HL-60 (cell line): ENCODE data around the gene TKTL1.

Experiments
- DNase-seq, 2 experiments: peaks; one replicate each; pipeline ENCODE4 v3.0.0-alpha.2; 2010 to 2020; ENCODE audit warnings: low read depth in 1 of 2, low spot score in 1 of 2
- H3K27ac ChIP-seq: fragments of 250-450 bp; sonication (Bioruptor Pico); replicated peaks from 2 replicates; pipeline ENCODE4 v1.5.1; 2020; ENCODE audit warnings: mild to moderate bottlenecking, moderate library complexity
- H3K27me3 ChIP-seq: fragments of 250-450 bp; sonication (Bioruptor Pico); 2 replicates; pipeline ENCODE4 v1.5.1; 2021; ENCODE audit warnings: mild to moderate bottlenecking, moderate library complexity; ENCODE audit not compliant: insufficient read depth, poor library complexity, severe bottlenecking
- H3K4me3 ChIP-seq: replicated peaks from 2 replicates; pipeline ENCODE4 v1.5.1; 2011; ENCODE audit warnings: mild to moderate bottlenecking, control low read depth, low read length; ENCODE audit not compliant: insufficient read depth
- CTCF ChIP-seq: IDR thresholded peaks from one replicate; pipeline ENCODE4 v1.5.1; 2011; ENCODE audit warnings: low read length, control low read depth, inconsistent platforms; ENCODE audit not compliant: insufficient read depth
- GABPA ChIP-seq: IDR thresholded peaks from 2 replicates; pipeline ENCODE4 v1.6.1; 2012; ENCODE audit warnings: low read depth
- POLR2AphosphoS5 ChIP-seq: IDR thresholded peaks from 2 replicates; pipeline ENCODE4 v1.6.1; 2012; ENCODE audit warnings: low read depth
- REST ChIP-seq: IDR thresholded peaks from 2 replicates; pipeline ENCODE4 v1.6.1; 2012; ENCODE audit warnings: low read depth; ENCODE audit not compliant: insufficient replicate concordance
- SPI1 ChIP-seq: IDR thresholded peaks from 2 replicates; pipeline ENCODE4 v1.6.1; 2012; ENCODE audit warnings: low read depth, mild to moderate bottlenecking, borderline replicate concordance

Gene TKTL1

DNA sequence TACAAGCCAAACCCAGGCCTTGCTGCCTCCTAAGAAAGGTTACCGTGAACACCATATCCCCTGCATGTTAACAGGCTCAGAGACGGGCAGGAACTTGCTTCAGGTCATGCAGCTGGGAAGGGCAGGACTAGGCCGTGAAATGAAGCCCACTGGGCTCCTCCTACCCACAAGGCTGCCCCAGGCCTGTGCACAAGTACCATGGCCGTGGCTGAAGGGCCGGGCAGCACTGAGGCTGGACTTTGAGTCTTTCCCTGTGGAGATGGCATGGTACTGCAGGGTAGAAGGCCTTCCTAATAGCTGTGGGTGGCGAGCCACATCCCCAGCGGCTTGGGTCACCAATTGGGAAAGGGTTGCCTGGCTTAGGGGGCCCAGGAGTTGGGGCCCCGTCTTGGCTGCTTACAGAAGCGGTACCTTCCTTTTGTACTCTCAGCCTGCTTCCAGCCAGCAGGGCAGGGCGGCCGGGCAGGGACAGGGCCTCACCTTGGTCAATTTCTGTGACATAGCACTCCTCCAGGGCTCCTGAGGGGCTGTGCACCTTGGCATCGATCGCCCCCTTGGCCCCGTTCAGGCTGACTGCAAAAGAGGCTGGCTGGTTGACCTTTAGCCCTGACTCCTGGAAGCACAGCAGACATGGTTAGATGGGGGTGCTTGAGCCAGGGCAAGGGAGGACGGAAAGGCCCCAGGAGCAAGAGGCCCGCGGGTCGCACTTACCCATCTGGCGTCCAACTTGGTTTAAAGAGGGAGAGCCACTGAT is 55.0 kb downstream of the TKTL1 start:
- Histone ChIP-seq H3K27ac (no peak overlapping the region), H3K27me3 (no peaks in the 10 kb centered on the region), H3K4me3 (no peak overlapping the region)
- peak in 1 of 2 experiments; percentile 18 for DNase-seq
- TF ChIP-seq CTCF (no peak), SPI1 (no peak), POLR2AphosphoS5 (peak; percentile 15; the same call in 1 of the 2 replicates), REST (no peak), GABPA (no peak)

DNA sequence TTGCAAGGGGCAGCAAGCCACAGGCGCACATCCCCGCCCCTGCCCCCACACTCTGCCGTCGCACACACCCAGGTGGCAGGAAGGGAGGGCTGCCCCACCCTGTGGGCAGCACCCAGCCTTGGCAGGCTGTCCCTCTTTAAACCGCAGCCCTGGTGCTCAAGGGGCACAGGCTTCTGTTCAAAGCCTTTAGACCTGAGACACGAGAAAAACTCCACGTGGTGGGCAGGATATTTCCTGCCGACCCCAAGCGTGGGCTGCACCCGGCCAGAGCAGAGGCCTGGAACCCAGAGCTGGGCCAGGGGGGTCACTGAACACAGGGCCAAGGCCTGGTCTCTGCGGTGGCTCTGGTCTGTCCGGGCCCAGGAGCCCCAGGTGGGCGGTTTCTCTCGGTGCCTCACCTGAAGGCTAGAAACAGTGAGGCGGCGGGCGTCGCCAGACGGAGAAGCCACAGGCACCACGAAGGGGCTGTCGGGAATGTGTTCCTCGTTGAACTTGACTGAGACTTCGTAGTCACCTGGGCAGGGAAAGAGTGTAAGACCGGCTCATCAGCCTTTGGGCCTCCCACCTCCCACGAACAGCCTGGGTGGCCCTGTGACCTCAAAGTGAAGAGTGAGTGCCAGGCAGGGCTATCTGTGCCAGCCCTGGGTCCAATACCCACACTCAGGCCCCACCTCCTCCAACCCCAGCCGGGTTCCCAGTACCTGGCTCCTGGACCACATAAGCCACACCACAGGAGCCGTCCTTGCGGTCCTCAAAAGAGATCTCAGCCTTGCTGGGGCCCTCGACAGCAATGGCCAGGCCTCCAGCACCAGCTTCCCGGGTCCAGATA is 55.8 kb downstream of the TKTL1 start:
- H3K27ac ChIP-seq: no peak overlapping the region
- TF ChIP-seq REST (no peak), POLR2AphosphoS5 (no peak), GABPA (no peak), CTCF (no peak), SPI1 (no peak)

DNA sequence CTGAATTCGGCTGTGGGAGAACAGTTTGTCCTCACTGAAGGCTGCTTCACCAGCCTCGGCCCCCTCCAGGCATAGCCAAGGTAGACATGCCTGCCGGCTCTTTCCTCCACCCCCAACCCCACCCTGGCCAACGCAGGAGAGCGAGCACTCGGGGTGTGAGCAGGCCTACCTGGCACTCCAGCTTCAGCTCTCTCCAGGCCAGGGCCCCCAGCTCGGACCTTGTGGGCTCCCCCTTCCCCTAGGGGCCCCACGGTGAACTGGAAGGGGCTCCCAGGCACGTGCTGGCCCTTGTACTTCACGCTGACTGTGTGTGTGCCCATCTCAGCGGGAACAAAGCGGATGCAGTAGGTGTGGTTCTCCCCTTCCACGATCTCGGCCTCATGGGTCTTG is 56.4 kb downstream of the TKTL1 start:
- no peak for DNase-seq
- no peak overlapping the region for H3K27ac ChIP-seq
- no peak overlapping the region for H3K4me3 ChIP-seq
- no peak for TF ChIP-seq CTCF
- TF ChIP-seq SPI1: no peak
- TF ChIP-seq REST: no peak
- no peak for TF ChIP-seq GABPA
- no peak for TF ChIP-seq POLR2AphosphoS5
- no peaks in the 10 kb centered on the region for H3K27me3 ChIP-seq

More for the DNA sequence above, 55.8 kb downstream of the TKTL1 start:
- DNase-seq: peak in 1 of 2 experiments; percentile 24
- Histone ChIP-seq H3K27me3 (no peaks in the 10 kb centered on the region), H3K4me3 (no peak overlapping the region)
